Neural cell (in vitro differentiated cells): Measurements from ENCODE around the gene LAPTM4A.

Experiments used
- EP300 ChIP-seq: fragments of 450-650 bp; conservative IDR thresholded peaks from 2 replicates; pipeline ENCODE4 v1.6.1; 2014; ENCODE audit warnings: antibody characterized with exemption, mild to moderate bottlenecking, moderate library complexity; ENCODE audit not compliant: poor library complexity, severe bottlenecking
- RAD21 ChIP-seq: fragments of 450-650 bp; conservative IDR thresholded peaks from 2 replicates; pipeline ENCODE4 v1.6.1; 2014; ENCODE audit warnings: antibody characterized with exemption, mild to moderate bottlenecking, moderate library complexity
- TF ChIP-seq, protein P1 (sequence below): fragments of 450-650 bp; IDR thresholded peaks from 2 replicates; pipeline ENCODE4 v1.5.1; 2014; ENCODE audit warnings: antibody characterized with exemption, mild to moderate bottlenecking, moderate library complexity; ENCODE audit not compliant: poor library complexity, severe bottlenecking

DNA sequence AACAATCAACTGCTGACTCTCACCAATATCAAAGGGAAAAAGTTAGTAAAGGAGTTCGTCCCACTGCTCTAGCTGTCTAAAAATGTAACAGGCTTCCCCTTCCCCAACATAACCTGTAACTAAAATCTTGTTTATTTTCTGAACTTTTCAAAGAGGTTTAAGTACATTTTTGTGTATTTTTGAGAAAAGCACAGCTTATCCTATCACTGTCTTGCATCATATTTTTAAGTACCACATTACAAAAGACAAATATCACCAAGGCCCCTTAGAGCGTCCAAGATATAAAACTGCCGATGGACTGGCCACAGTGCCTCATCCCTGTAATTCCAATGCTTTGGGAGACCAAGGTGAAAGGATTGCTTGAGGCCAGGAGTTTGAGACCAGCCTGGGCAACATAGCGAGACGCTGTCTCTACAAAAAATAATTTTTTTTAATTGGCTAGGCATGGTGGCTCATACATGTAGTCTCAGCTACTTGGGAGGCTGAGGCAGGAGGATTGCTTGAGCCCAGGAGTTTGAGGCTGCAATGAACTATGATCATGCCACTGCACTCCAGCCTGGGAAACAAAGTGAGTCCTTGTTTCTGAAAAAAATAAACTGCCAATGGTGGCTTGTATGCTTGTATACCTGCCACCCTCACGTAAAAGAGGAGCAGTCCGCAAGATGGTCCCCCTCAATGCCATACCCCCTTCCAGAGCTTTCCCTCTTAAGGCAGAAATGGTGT lies 21.2 kb upstream of the LAPTM4A start:
- TF ChIP-seq, protein P1, sequence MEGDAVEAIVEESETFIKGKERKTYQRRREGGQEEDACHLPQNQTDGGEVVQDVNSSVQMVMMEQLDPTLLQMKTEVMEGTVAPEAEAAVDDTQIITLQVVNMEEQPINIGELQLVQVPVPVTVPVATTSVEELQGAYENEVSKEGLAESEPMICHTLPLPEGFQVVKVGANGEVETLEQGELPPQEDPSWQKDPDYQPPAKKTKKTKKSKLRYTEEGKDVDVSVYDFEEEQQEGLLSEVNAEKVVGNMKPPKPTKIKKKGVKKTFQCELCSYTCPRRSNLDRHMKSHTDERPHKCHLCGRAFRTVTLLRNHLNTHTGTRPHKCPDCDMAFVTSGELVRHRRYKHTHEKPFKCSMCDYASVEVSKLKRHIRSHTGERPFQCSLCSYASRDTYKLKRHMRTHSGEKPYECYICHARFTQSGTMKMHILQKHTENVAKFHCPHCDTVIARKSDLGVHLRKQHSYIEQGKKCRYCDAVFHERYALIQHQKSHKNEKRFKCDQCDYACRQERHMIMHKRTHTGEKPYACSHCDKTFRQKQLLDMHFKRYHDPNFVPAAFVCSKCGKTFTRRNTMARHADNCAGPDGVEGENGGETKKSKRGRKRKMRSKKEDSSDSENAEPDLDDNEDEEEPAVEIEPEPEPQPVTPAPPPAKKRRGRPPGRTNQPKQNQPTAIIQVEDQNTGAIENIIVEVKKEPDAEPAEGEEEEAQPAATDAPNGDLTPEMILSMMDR, result no peak
- TF ChIP-seq RAD21, result no peak
- no peak for TF ChIP-seq EP300
